ENCODE results near the gene COPE.

GRCh38 chr19:18941628-18942354 is 22.6 kb upstream of the COPE start:
- TF ChIP-seq POLR2AphosphoS5 (IDR thresholded peaks at IDR 0.05; ENCODE audit: low read depth, low read length), result no peak
- TF ChIP-seq CTCF (IDR thresholded peaks at IDR 0.05), result no peak

All from Panc1 (cell line).